NCI-H446 treated with DMSO at 0.1 percent for 48 hours (cell line): Measurements from ENCODE around the gene ZFHX3.

ENCODE experiments used
- DNase-seq: peaks from one replicate; lab custom pipeline; 2025; lab: John Stamatoyannopoulos, UW

The ZFHX3 gene

GRCh38 chr16:72824761-72825160, 223.2 kb downstream of the ZFHX3 start:
- DNase-seq, result no peak

- DNase-seq, result no peak
These were observed 223.9 kb downstream of the ZFHX3 start for GRCh38 chr16:72824027-72824426.

- no peak for DNase-seq
These were observed 226.6 kb downstream of the ZFHX3 start for GRCh38 chr16:72821185-72821950.

GRCh38 chr16:72819345-72819744, 228.6 kb downstream of the ZFHX3 start:
- no peak for DNase-seq

- DNase-seq, result peak; percentile 8
These were observed 229.6 kb downstream of the ZFHX3 start for GRCh38 chr16:72818236-72818845.

- no peak for DNase-seq
These were observed 232.3 kb downstream of the ZFHX3 start for GRCh38 chr16:72815348-72816318.

GRCh38 chr16:72814226-72814625, 233.7 kb downstream of the ZFHX3 start:
- no peak for DNase-seq

GRCh38 chr16:72812672-72813071, 235.3 kb downstream of the ZFHX3 start:
- no peak for DNase-seq

GRCh38 chr16:72811876-72812275, 236.1 kb downstream of the ZFHX3 start:
- no peak for DNase-seq

GRCh38 chr16:72811188-72811720, 236.7 kb downstream of the ZFHX3 start:
- DNase-seq, result no peak

- DNase-seq, result no peak
These were observed 237.4 kb downstream of the ZFHX3 start for GRCh38 chr16:72810480-72810879.

GRCh38 chr16:72809446-72809845, 238.5 kb downstream of the ZFHX3 start:
- DNase-seq, result no peak

- DNase-seq, result no peak
These were observed 239.2 kb downstream of the ZFHX3 start for GRCh38 chr16:72808754-72809153.

- DNase-seq, result no peak
These were observed 240.7 kb downstream of the ZFHX3 start for GRCh38 chr16:72807245-72807644.

- no peak for DNase-seq
These were observed 242.4 kb downstream of the ZFHX3 start for GRCh38 chr16:72805486-72805885.

GRCh38 chr16:72800524-72801161, 247.3 kb downstream of the ZFHX3 start:
- DNase-seq, result no peak

- DNase-seq, result no peak
These were observed 249.7 kb downstream of the ZFHX3 start for GRCh38 chr16:72798264-72798663.

- no peak for DNase-seq
These were observed 250.3 kb downstream of the ZFHX3 start for GRCh38 chr16:72797621-72798020.

GRCh38 chr16:72796222-72796621, 251.7 kb downstream of the ZFHX3 start:
- no peak for DNase-seq

GRCh38 chr16:72794986-72795385, 252.9 kb downstream of the ZFHX3 start:
- DNase-seq, result no peak

GRCh38 chr16:72794319-72794718, 253.6 kb downstream of the ZFHX3 start:
- DNase-seq, result no peak

GRCh38 chr16:72793716-72794115, 254.2 kb downstream of the ZFHX3 start:
- DNase-seq, result no peak
